Endothelial cell of umbilical vein (primary cell): Measurements from ENCODE around the gene ZNF324. TPM values are rescaled to one million over a fixed set of nuclear protein-coding genes. Genes with fewer than 3 reads are reported as not detected.

Experiments used
- BruUV-seq: library from RNA; stranded (reverse); fragments of 400-500 nt; replicated peaks from 2 replicates; lab custom pipeline; 2021; lab: Mats Ljungman, UMichigan
- CTCF ChIA-PET: fragments of 300-600, 350-600 bp; sonication (Branson Sonifier 250); formaldehyde crosslinking; loops from one replicate; lab custom pipeline; 2021; ENCODE audit warnings: antibody characterized with exemption, inconsistent platforms; lab: Charles Lee
- POLR2A ChIA-PET: fragments of 300-600, 350-600 bp; sonication (Branson Sonifier 250); formaldehyde crosslinking; loops from one replicate; lab custom pipeline; 2021; ENCODE audit warnings: antibody characterized with exemption, inconsistent platforms; lab: Charles Lee
- DNase-seq: peaks from one replicate; pipeline ENCODE4 v3.0.0-alpha.2; 2011; ENCODE audit warnings: low read depth, low spot score
- FAIRE-seq: peaks from 2 replicates; lab custom pipeline; 2011; peaks lifted over from hg19 to GRCh38; lab: Jason Lieb, UNC
- H2AFZ ChIP-seq: 2 replicates; pipeline ENCODE4 v1.6.0; 2012; ENCODE audit warnings: low read depth, low read length, control low read depth, inconsistent platforms
- H3K27ac ChIP-seq: 2 replicates; pipeline ENCODE4 v1.5.1; 2011; ENCODE audit warnings: low read depth, mild to moderate bottlenecking, control low read depth, low read length, moderate library complexity; ENCODE audit not compliant: insufficient read depth
- H3K27me3 ChIP-seq, 2 experiments: 2 replicates each; pipeline versions ENCODE4 v1.6.0 to v1.6.1; 2011; ENCODE audit warnings: low read length in 2 of 2, mixed read lengths in 1 of 2; ENCODE audit not compliant: control insufficient read depth in 2 of 2, insufficient read depth in 2 of 2
- H3K36me3 ChIP-seq, 2 experiments: 2 replicates in 1 of 2; 3 replicates in 1 of 2; pipeline ENCODE4 v1.5.1; 2011; ENCODE audit warnings: low read length in 2 of 2, mild to moderate bottlenecking in 1 of 2, moderate library complexity in 1 of 2; ENCODE audit not compliant: control insufficient read depth in 2 of 2, insufficient read depth in 2 of 2; ENCODE audit errors: extremely low read depth in 1 of 2
- H3K4me1 ChIP-seq: 3 replicates; pipeline ENCODE4 v1.5.1; 2011; ENCODE audit warnings: mild to moderate bottlenecking, low read length; ENCODE audit not compliant: control insufficient read depth, insufficient read depth; ENCODE audit errors: extremely low read depth
- H3K4me2 ChIP-seq: 2 replicates; pipeline ENCODE4 v1.6.1; 2011; ENCODE audit warnings: low read length, control low read depth, mixed read lengths; ENCODE audit not compliant: insufficient read depth
- H3K4me3 ChIP-seq, 3 experiments: fragments of 200-600 bp in 1 of 3; sonication (generic), shearing (Covaris generic) in 1 of 3; replicated peaks in 1 of 3; 2 replicates each; pipeline ENCODE4 v1.5.1; 2011 to 2016; ENCODE audit warnings: control low read depth in 3 of 3, low read length in 3 of 3, mild to moderate bottlenecking in 2 of 3, inconsistent platforms in 1 of 3, low read depth in 1 of 3, moderate library complexity in 1 of 3; ENCODE audit not compliant: insufficient read depth in 1 of 3
- H3K79me2 ChIP-seq: 2 replicates; pipeline ENCODE4 v1.6.0; 2012; ENCODE audit warnings: low read length, inconsistent platforms; ENCODE audit not compliant: control insufficient read depth, insufficient read depth
- H3K9ac ChIP-seq: replicated peaks from 2 replicates; pipeline ENCODE3; 2011; ENCODE audit warnings: low read length, control low read depth; ENCODE audit not compliant: insufficient read depth; ENCODE audit errors: extremely low read depth
- H3K9me1 ChIP-seq: replicated peaks from 3 replicates; pipeline ENCODE4 v1.6.0; 2011; ENCODE audit warnings: mild to moderate bottlenecking, low read length; ENCODE audit not compliant: control insufficient read depth, insufficient read depth; ENCODE audit errors: extremely low read depth
- H3K9me3 ChIP-seq: replicated peaks from 2 replicates; pipeline ENCODE4 v1.5.1; 2012; ENCODE audit warnings: low read length, inconsistent platforms; ENCODE audit not compliant: control insufficient read depth, insufficient read depth
- H4K20me1 ChIP-seq: replicated peaks from 2 replicates; pipeline ENCODE3; 2011; ENCODE audit warnings: mild to moderate bottlenecking, low read length; ENCODE audit not compliant: control insufficient read depth, insufficient read depth; ENCODE audit errors: extremely low read depth
- CTCF ChIP-seq, 2 donors: IDR thresholded peaks; 1 replicate in 1 of 2; 2 replicates in 1 of 2; pipeline ENCODE4 v1.5.1; 2011; ENCODE audit warnings: low read length in 2 of 2, mild to moderate bottlenecking in 2 of 2, moderate library complexity in 2 of 2, control low read depth in 1 of 2, inconsistent platforms in 1 of 2, low read depth in 1 of 2; ENCODE audit not compliant: insufficient read depth in 1 of 2; ENCODE audit errors: extremely low read depth in 1 of 2
- EZH2 ChIP-seq: IDR thresholded peaks from 2 replicates; pipeline ENCODE4 v1.6.1; 2012; ENCODE audit warnings: borderline replicate concordance, low read depth, mild to moderate bottlenecking, moderate library complexity, low read length, inconsistent platforms; ENCODE audit not compliant: severe bottlenecking
- FOS ChIP-seq: IDR thresholded peaks from 2 replicates; pipeline ENCODE4 v1.6.1; 2011; ENCODE audit warnings: mild to moderate bottlenecking, low read length, moderate library complexity, borderline replicate concordance; ENCODE audit not compliant: insufficient read depth
- GATA2 ChIP-seq: IDR thresholded peaks from 2 replicates; pipeline ENCODE4 v1.7.0; 2011; ENCODE audit warnings: low read depth, mild to moderate bottlenecking, moderate library complexity, mixed read lengths, low read length; ENCODE audit not compliant: insufficient read length, insufficient read depth
- JUN ChIP-seq: IDR thresholded peaks from 2 replicates; pipeline ENCODE4 v1.6.1; 2011; ENCODE audit warnings: borderline replicate concordance, low read depth; ENCODE audit not compliant: insufficient read length, insufficient read depth
- MYC ChIP-seq: IDR thresholded peaks from one replicate; pipeline ENCODE4 v1.6.1; 2011; ENCODE audit warnings: mild to moderate bottlenecking, low read depth, low read length
- POLR2A ChIP-seq: IDR thresholded peaks from 2 replicates; pipeline ENCODE4 v1.6.1; 2012; ENCODE audit warnings: low read depth, mild to moderate bottlenecking, control low read depth, low read length
- POLR2AphosphoS5 ChIP-seq: IDR thresholded peaks from 2 replicates; pipeline ENCODE4 v1.6.1; 2012; ENCODE audit warnings: low read depth, mild to moderate bottlenecking, control low read depth, low read length, moderate library complexity; ENCODE audit not compliant: insufficient read depth
- dilution Hi-C: fragments of 300-500 bp; cut with MboI; formaldehyde crosslinking; loops from one replicate; pipeline ENCODE4 v1.15.0; 2019; ENCODE audit warnings: low sequenced_read_pairs; ENCODE audit not compliant: extremely low pct_ligation_motif_present
- intact Hi-C: fragments of 100-400 bp; cut with micrococcal nuclease; formaldehyde crosslinking; loops from one replicate; pipeline ENCODE4 v1.10.0; 2022
- polyA plus RNA-seq, 4 experiments: library from polyadenylated mRNA; depleted of rRNA in 3 of 4; stranded (reverse) in 3 of 4; unstranded in 1 of 4; fragments of >200 nt; gene quantifications; 2 replicates each; pipeline versions ENCODE4 v1.2.1 to v1.2.3, GENCODE V29; 2011 to 2012; ENCODE audit warnings: missing spikeins in 1 of 4
- total RNA-seq: library from RNA; stranded (reverse); gene quantifications from 2 replicates; pipeline ENCODE4 v1.2.3, GENCODE V29; 2021
- TF ChIP-seq, protein P1 (sequence below): IDR thresholded peaks from 2 replicates; pipeline ENCODE4 v1.6.1; 2011; ENCODE audit not compliant: insufficient read depth, insufficient read length

ZNF324 gene
- total and polyA plus RNA-seq, 2 donors (not counting 3 experiments of a cell fraction or from before 2014, with no cell fraction given): 6.4 to 8.7 TPM

- no peak overlapping the region for H3K4me3 ChIP-seq
- no TSS peak for BruUV-seq
These were observed 7.6 kb downstream of the ZNF324 start for GRCh38 chr19:58474291-58474996.

More at GRCh38 chr19:58474291-58474996, 7.6 kb downstream of the ZNF324 start:
- Histone ChIP-seq H3K27ac (no peak overlapping the region), H3K9me1 (no peaks in the 10 kb centered on the region), H3K27me3 (no peaks in the 10 kb centered on the region), H4K20me1 (no peaks in the 10 kb centered on the region), H3K4me2 (no peak overlapping the region), H3K9ac (no peak overlapping the region), H3K4me1 (peaks cover 9% of the 10 kb centered on the region), H3K79me2 (no peaks in the 10 kb centered on the region), H2AFZ (no peak overlapping the region), H3K9me3 (no peaks in the 10 kb centered on the region), H3K36me3 (peaks cover under 1 to 20% of the 10 kb centered on the region in 2 experiments)
- dilution Hi-C loops: no loop called here
- no peak for DNase-seq
- CTCF ChIA-PET: interaction anchor here (1.3 kb wide), 1 partner anchor 59 kb away, joined by 3 read pairs; no protein-coding TSS in a partner anchor
- POLR2A ChIA-PET: no interaction called here
- TF ChIP-seq EZH2: no peak
- TF ChIP-seq CTCF (IDR thresholded peaks at IDR 0.05; ENCODE audit: extremely low read depth in 1 of 2, insufficient read depth in 1 of 2, low read depth in 1 of 2, low read length in 2 of 2): no peak
- no peak for TF ChIP-seq POLR2A
- TF ChIP-seq JUN: no peak
- TF ChIP-seq POLR2AphosphoS5: no peak
- TF ChIP-seq, protein P1, sequence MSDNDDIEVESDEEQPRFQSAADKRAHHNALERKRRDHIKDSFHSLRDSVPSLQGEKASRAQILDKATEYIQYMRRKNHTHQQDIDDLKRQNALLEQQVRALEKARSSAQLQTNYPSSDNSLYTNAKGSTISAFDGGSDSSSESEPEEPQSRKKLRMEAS: no peak
- TF ChIP-seq GATA2: no peak
- no peak for TF ChIP-seq MYC
- no peak for TF ChIP-seq FOS
- no peak for FAIRE-seq
- intact Hi-C loops: no loop called here
